ENCODE data around the gene GNE.

GRCh38 chr9:36258996-36259533 lies 817 bp upstream of the GNE start:
- TF ChIP-seq CTCF (IDR thresholded peaks at IDR 0.05 in 8 of 11, conservative IDR thresholded peaks at IDR 0.05 in 3 of 11) (no peak), POLR2AphosphoS5 (IDR thresholded peaks at IDR 0.05) (no peak)

Measured in spleen (tissue), 7 donors.